Hepatocyte (in vitro differentiated cells): Measurements from ENCODE around the gene SOX10.

Source experiments
- CTCF ChIP-seq: fragments of 200-600 bp; sonication (generic); IDR thresholded peaks from 2 replicates; pipeline ENCODE4 v1.5.1; 2016; ENCODE audit warnings: antibody characterized with exemption, mild to moderate bottlenecking; ENCODE audit not compliant: poor library complexity
- EZH2 ChIP-seq: fragments of 200-600 bp; sonication (generic); IDR thresholded peaks from 2 replicates; pipeline ENCODE4 v1.6.1; 2016; ENCODE audit warnings: antibody characterized with exemption, mild to moderate bottlenecking, borderline replicate concordance
- EZH2phosphoT487 ChIP-seq: fragments of 200-600 bp; sonication (generic); IDR thresholded peaks from one replicate; pipeline ENCODE4 v1.6.1; 2018; ENCODE audit warnings: antibody characterized with exemption, mild to moderate bottlenecking, low read depth, moderate library complexity; ENCODE audit not compliant: unreplicated experiment, severe bottlenecking

GRCh38 chr22:37996515-37997246, 12.3 kb upstream of the SOX10 start:
- TF ChIP-seq CTCF (no peak), EZH2phosphoT487 (no peak), EZH2 (no peak)
